Measurements from ENCODE around the gene ATPAF1. TPM values are rescaled to one million over a fixed set of nuclear protein-coding genes. Genes with fewer than 3 reads are reported as not detected.

ATPAF1 gene
- total and polyA plus RNA-seq, 9 of the 15 experiments (the other 6 are each of a cell fraction or from before 2014, with no cell fraction given), result 6.3 to 56.2 (median 27.4) TPM

- no peak for TF ChIP-seq BRF2 (IDR thresholded peaks at IDR 0.05; ENCODE audit: borderline replicate concordance, insufficient read depth, insufficient read length)
- no peak for TF ChIP-seq ZNF512 (tag; IDR thresholded peaks at IDR 0.05)
- TF ChIP-seq KDM5B (IDR thresholded peaks at IDR 0.05; ENCODE audit: insufficient replicate concordance, low read depth, low read length), result peak; percentile 60
- TF ChIP-seq HCFC1 (IDR thresholded peaks at IDR 0.05; ENCODE audit: low read depth, low read length), result peak; percentile 67
- TF ChIP-seq GABPB1 (CRISPR knock-in tag; IDR thresholded peaks at IDR 0.05), result peak; percentile 54; the same call in 1 of the 2 replicates
- TF ChIP-seq FOSL1 (tag; conservative IDR thresholded peaks at IDR 0.05), result 0 out of 2 replicates have a peak, but pooled peaks have one; percentile 17
- TF ChIP-seq TBP (optimal IDR thresholded peaks at IDR 0.05; ENCODE audit: low read depth, low read length), result peak; percentile 40
- TF ChIP-seq, protein P1, sequence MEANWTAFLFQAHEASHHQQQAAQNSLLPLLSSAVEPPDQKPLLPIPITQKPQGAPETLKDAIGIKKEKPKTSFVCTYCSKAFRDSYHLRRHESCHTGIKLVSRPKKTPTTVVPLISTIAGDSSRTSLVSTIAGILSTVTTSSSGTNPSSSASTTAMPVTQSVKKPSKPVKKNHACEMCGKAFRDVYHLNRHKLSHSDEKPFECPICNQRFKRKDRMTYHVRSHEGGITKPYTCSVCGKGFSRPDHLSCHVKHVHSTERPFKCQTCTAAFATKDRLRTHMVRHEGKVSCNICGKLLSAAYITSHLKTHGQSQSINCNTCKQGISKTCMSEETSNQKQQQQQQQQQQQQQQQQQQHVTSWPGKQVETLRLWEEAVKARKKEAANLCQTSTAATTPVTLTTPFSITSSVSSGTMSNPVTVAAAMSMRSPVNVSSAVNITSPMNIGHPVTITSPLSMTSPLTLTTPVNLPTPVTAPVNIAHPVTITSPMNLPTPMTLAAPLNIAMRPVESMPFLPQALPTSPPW (CRISPR knock-in tag; IDR thresholded peaks at IDR 0.05), result peak; percentile 76
- TF ChIP-seq ZFX (CRISPR knock-in tag; IDR thresholded peaks at IDR 0.05), result peak; percentile 49
- no peak for TF ChIP-seq ZNF197 (CRISPR knock-in tag; IDR thresholded peaks at IDR 0.05; ENCODE audit: low read depth)
- TF ChIP-seq SIN3A (IDR thresholded peaks at IDR 0.05; ENCODE audit: borderline replicate concordance in 2 of 2, control insufficient read depth in 1 of 2, low read depth in 2 of 2, low read length in 2 of 2), result no peak
- TF ChIP-seq DLX4 (CRISPR knock-in tag; IDR thresholded peaks at IDR 0.05), result no peak
- TF ChIP-seq BACH1 (tag; IDR thresholded peaks at IDR 0.05), result no peak
- no peak for TF ChIP-seq TAF15 (IDR thresholded peaks at IDR 0.05; ENCODE audit: low read depth, low read length)
- no peak for TF ChIP-seq NFRKB (IDR thresholded peaks at IDR 0.05; ENCODE audit: low read depth)
- TF ChIP-seq PTRF (tag; IDR thresholded peaks at IDR 0.05), result no peak
- TF ChIP-seq POLR2G (IDR thresholded peaks at IDR 0.05; ENCODE audit: low read depth, low read length), result peak; percentile 91
- peak; percentile 85 for TF ChIP-seq ZFP36 (IDR thresholded peaks at IDR 0.05; ENCODE audit: low read depth, low read length, partially characterized antibody)
- no peak for TF ChIP-seq PHTF2 (CRISPR knock-in tag; IDR thresholded peaks at IDR 0.05)
- TF ChIP-seq, protein P2, sequence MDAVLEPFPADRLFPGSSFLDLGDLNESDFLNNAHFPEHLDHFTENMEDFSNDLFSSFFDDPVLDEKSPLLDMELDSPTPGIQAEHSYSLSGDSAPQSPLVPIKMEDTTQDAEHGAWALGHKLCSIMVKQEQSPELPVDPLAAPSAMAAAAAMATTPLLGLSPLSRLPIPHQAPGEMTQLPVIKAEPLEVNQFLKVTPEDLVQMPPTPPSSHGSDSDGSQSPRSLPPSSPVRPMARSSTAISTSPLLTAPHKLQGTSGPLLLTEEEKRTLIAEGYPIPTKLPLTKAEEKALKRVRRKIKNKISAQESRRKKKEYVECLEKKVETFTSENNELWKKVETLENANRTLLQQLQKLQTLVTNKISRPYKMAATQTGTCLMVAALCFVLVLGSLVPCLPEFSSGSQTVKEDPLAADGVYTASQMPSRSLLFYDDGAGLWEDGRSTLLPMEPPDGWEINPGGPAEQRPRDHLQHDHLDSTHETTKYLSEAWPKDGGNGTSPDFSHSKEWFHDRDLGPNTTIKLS (IDR thresholded peaks at IDR 0.05; ENCODE audit: borderline replicate concordance, low read depth), result no peak; the same call in 1 of the 2 replicates
Observed at GRCh38 chr1:46667782-46668760, at the start of gene ATPAF1 (continued).

All from K562 (cell line).